AG04450 (cell line): ENCODE results near the gene RASA3. TPM values are rescaled to one million over a fixed set of nuclear protein-coding genes. Genes with fewer than 3 reads are reported as not detected.
A peak's percentile ranks its signal among the peaks of the same experiment; 100 is the strongest.

ENCODE experiments used
- CTCF ChIA-PET: fragments of 300-600, 350-600 bp; formaldehyde crosslinking; extraction: SDS; loops from one replicate; lab custom pipeline; 2022; ENCODE audit warnings: antibody characterized with exemption, inconsistent platforms; lab: Charles Lee
- POLR2A ChIA-PET: fragments of 350-600 bp; formaldehyde crosslinking; extraction: SDS; loops from one replicate; lab custom pipeline; 2021; ENCODE audit warnings: antibody characterized with exemption, inconsistent platforms; lab: Yijun Ruan, JAX
- DNase-seq: peaks from one replicate; pipeline ENCODE4 v3.0.0-alpha.2; 2011; ENCODE audit warnings: low read depth, low spot score
- H3K27ac ChIP-seq: one replicate; pipeline ENCODE4 v1.5.1; 2012; ENCODE audit warnings: low read depth, low read length, control low read depth
- H3K27me3 ChIP-seq: one replicate; pipeline ENCODE4 v1.6.0; 2012; ENCODE audit warnings: low read length; ENCODE audit not compliant: control insufficient read depth, insufficient read depth
- H3K4me3 ChIP-seq: 2 replicates; pipeline ENCODE4 v1.5.1; 2011; ENCODE audit warnings: mild to moderate bottlenecking, low read depth, low read length, control low read depth
- H3K9me3 ChIP-seq: 2 replicates; pipeline ENCODE4 v1.5.1; 2012; ENCODE audit warnings: low read length; ENCODE audit not compliant: control insufficient read depth, insufficient read depth
- CTCF ChIP-seq: IDR thresholded peaks from 2 replicates; pipeline ENCODE4 v1.5.1; 2011; ENCODE audit warnings: low read depth, low read length, control low read depth, inconsistent platforms
- polyA plus RNA-seq: library from polyadenylated mRNA; depleted of rRNA; stranded (reverse); fragments of >200 nt; gene quantifications from 2 replicates; pipeline ENCODE4 v1.2.3, GENCODE V29; 2011

The RASA3 gene
- polyA plus RNA-seq, 1 experiment = 25.2 TPM

- POLR2A ChIA-PET = interaction anchor here (0.9 kb wide), 1 partner anchor 38 kb away, joined by 3 read pairs; no protein-coding TSS in a partner anchor
- no peaks in the 10 kb centered on the region for H3K27me3 ChIP-seq
- no peak for TF ChIP-seq CTCF
- no peak overlapping the region for H3K27ac ChIP-seq
- CTCF ChIA-PET = no interaction called here
- peaks cover 6% of the 10 kb centered on the region; the same call in 1 of the 2 replicates for H3K9me3 ChIP-seq
- H3K4me3 ChIP-seq = no peak overlapping the region
- DNase-seq = no peak
These were observed 104.6 kb downstream of the RASA3 start for GRCh38 chr13:114027826-114028225.

DNA sequence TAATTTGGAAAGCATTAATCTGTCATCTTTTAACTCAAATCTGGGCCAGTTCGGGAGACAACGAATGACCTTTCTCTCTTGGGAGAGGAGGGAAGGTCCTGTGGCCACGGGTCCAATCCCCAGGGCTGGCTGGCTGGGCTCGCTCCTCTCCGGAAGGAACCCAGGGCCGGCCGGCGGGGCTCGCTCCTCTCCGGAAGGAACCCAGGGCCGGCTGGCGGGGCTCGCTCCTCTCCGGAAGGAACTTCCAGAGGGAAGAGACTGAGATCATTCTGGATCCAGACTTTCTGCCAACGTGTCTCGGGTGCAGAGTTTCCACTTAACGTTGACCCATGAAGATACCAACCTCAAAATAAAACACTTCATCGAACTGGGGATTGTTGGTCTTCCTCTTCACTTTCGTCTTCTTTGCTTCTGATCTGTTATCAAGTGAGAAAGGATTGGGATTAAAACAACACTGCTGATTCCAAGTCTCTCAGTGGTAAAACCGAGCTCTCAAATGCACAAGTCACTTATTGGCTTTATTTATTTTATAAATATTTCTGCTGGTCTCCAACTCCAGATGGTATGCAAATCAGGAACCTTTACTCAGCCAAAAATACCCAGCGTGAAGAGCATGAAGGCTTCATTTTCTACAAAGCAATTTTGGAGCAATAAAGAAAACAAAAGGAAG, 105.2 kb downstream of the RASA3 start:
- H3K4me3 ChIP-seq = no peak overlapping the region
- DNase-seq = no peak
- TF ChIP-seq CTCF = no peak
- peaks cover 6% of the 10 kb centered on the region; the same call in 1 of the 2 replicates for H3K9me3 ChIP-seq
- ChIA-PET CTCF (no interaction called here), POLR2A (interaction anchor here (0.9 kb wide), 1 partner anchor 39 kb away, joined by 3 read pairs; no protein-coding TSS in a partner anchor)
- H3K27ac ChIP-seq = peak overlapping the region; percentile 43
- H3K27me3 ChIP-seq = no peaks in the 10 kb centered on the region

- DNase-seq = no peak
- ChIA-PET POLR2A (interaction anchor here (1.0 kb wide), 1 partner anchor 39 kb away, joined by 4 read pairs; no protein-coding TSS in a partner anchor), CTCF (interaction anchor here (0.6 kb wide), 1 partner anchor 11 kb away, joined by 3 read pairs; no protein-coding TSS in a partner anchor)
- Histone ChIP-seq H3K27me3 (no peaks in the 10 kb centered on the region), H3K9me3 (peaks cover 6% of the 10 kb centered on the region; the same call in 1 of the 2 replicates), H3K27ac (no peak overlapping the region), H3K4me3 (no peak overlapping the region)
- no peak for TF ChIP-seq CTCF
These were observed 105.9 kb downstream of the RASA3 start for GRCh38 chr13:114026481-114026880.

DNA sequence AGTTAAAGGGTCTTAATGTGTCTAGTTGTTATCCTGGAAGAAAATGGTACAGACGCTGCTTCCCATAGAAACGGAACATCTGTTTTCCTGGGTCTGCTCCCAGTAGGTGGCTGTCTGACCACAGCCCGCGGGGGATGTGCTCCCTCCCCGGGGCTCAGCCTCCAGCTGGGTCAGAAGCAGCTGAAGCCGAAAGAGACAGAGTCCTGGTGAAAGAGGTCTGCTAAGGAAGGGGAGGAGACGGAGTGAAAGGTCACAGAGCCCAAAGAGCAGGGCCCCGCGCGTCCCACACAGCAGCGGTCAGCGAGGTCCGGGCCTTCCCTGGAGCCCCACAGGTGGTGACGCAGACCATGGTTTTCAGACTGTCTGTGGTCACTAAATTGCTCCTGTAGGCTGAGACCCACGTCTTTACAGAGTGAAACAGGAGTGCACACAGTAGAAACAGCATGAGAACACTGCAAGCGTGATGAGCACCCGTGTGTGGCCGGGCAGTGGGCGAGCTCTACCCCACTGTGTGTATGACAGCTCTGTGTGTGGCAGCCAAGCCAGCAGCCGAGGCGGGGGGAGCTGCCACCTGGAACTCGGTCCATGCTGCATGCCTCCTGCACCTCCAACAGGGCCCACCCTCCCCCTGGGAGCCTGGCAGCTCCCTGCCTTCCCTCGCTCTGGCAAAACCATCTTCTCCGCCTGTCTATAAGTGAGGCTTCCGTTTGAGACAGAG, 106.5 kb downstream of the RASA3 start:
- peak overlapping the region; percentile 31 for H3K27ac ChIP-seq
- no peaks in the 10 kb centered on the region for H3K27me3 ChIP-seq
- TF ChIP-seq CTCF = peak; percentile 41
- peak; percentile 58 for DNase-seq
- peaks cover 6% of the 10 kb centered on the region; the same call in 1 of the 2 replicates for H3K9me3 ChIP-seq
- ChIA-PET POLR2A (interaction anchor here (0.9 to 1.5 kb wide), 3 partner anchors 9 to 39 kb away, joined by 3 to 4 read pairs (median 3); no protein-coding TSS in a partner anchor), CTCF (interaction anchor here (0.6 to 1.2 kb wide), 3 partner anchors 10 to 200 kb away, joined by 3 read pairs; no protein-coding TSS in a partner anchor)
- no peak overlapping the region for H3K4me3 ChIP-seq
